GM19395 (cell line): ENCODE measurements around the gene SIM2.
"Not testable (repeated sequence)": the region's sequence is repeated elsewhere in the genome, so short reads cannot be mapped to it uniquely, and the experiment has no call there.

ENCODE experiments used
- ATAC-seq: cut with Tn5 transposase; IDR thresholded peaks from one replicate; pipeline ENCODE4 v1.9.1; 2021; ENCODE audit warnings: mild to moderate bottlenecking, moderate library complexity; ENCODE audit not compliant: unreplicated experiment

The SIM2 gene

GRCh38 chr21:36698981-36699545, at the start of gene SIM2:
Gene SIM2, plus strand, starts transcription at chr21:36699115. Its CDS starts 632 bp downstream, at chr21:36699747.
- ATAC-seq = no peak

GRCh38 chr21:36654324-36654723, 44.6 kb upstream of the SIM2 start:
- no peak for ATAC-seq

GRCh38 chr21:36654796-36655325, 44.1 kb upstream of the SIM2 start:
- ATAC-seq = no peak

- ATAC-seq = no peak
Measured at GRCh38 chr21:36656138-36656537, 42.8 kb upstream of the SIM2 start.

- not testable (repeated sequence) for ATAC-seq
Measured at GRCh38 chr21:36657290-36657689, 41.6 kb upstream of the SIM2 start.

- no peak for ATAC-seq
Measured at GRCh38 chr21:36657999-36658398, 40.9 kb upstream of the SIM2 start.

- ATAC-seq = no peak
Measured at GRCh38 chr21:36658926-36659325, 40.0 kb upstream of the SIM2 start.

- ATAC-seq = no peak
Measured at GRCh38 chr21:36661511-36662309, 37.2 kb upstream of the SIM2 start.

- no peak for ATAC-seq
Measured at GRCh38 chr21:36663033-36663855, 35.7 kb upstream of the SIM2 start.

GRCh38 chr21:36664662-36664990, 34.3 kb upstream of the SIM2 start:
- ATAC-seq = no peak

GRCh38 chr21:36665806-36666205, 33.1 kb upstream of the SIM2 start:
- no peak for ATAC-seq

- ATAC-seq = no peak
Measured at GRCh38 chr21:36668713-36669112, 30.2 kb upstream of the SIM2 start.

- no peak for ATAC-seq
Measured at GRCh38 chr21:36671836-36672235, 27.1 kb upstream of the SIM2 start.

GRCh38 chr21:36672296-36672695, 26.6 kb upstream of the SIM2 start:
- not testable (repeated sequence) for ATAC-seq

- no peak for ATAC-seq
Measured at GRCh38 chr21:36672737-36673136, 26.2 kb upstream of the SIM2 start.

- no peak for ATAC-seq
Measured at GRCh38 chr21:36676039-36676950, 22.6 kb upstream of the SIM2 start.

- ATAC-seq = no peak
Measured at GRCh38 chr21:36677443-36677842, 21.5 kb upstream of the SIM2 start.

- ATAC-seq = no peak
Measured at GRCh38 chr21:36678538-36678937, 20.4 kb upstream of the SIM2 start.

GRCh38 chr21:36681117-36681631, 17.7 kb upstream of the SIM2 start:
- no peak for ATAC-seq

GRCh38 chr21:36684957-36685714, 13.8 kb upstream of the SIM2 start:
- no peak for ATAC-seq
